ENCODE results near the gene DCXR. TPM values are rescaled to one million over a fixed set of nuclear protein-coding genes. Genes with fewer than 3 reads are reported as not detected.
A peak's percentile ranks its signal among the peaks of the same experiment; 100 is the strongest.

DCXR gene
- total and polyA plus RNA-seq, 2 of the 13 experiments (the other 11 are each of a cell fraction or from before 2014, with no cell fraction given) = 287 to 311 TPM

DNA sequence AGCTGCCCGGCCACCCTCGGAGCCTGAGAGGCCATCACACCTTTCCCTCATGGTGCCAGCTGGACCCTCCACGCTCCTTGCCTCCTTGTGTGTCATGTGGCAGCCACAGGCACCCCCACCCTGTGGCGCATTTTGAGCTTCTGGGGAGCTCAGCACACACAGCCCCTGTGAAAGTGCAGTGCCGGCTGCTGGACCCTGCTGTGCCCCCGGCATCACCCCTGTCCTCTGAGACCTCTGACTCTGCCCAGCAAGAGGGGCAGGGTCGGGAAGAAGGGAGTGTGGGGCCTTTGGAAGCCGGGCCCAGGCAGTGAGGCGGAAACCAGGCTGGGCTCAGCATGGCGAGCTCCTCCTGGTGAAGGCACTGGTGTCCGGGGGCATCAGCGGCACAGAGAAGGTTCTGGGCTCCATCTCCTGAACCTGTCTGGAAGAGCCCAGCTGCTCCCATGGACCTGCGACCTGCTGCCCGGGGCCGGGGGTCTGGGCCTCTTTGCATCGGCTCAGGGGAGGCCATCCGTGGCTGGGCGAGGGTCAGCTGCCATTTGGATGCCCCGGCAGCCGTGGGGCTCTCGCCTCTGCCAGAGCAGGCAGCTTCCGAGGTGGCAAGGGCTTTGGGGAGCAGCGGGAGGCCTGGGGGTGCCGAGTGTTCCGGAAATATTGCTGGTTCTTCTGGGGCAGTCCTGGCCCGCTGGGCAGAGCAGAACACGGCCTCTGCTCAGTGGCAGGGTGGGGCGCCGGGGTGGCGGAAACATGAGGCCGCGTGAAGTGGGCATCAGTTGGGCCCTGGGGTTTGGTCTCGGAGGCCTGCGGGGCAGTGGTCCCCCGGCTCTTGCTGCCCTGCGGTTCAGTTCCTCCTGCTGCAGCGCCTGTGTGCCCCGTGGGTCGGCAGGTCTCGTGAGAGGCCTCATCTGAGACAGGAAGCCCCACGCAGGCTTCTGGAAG lies 32.7 kb downstream of the DCXR start (continued):
- TF ChIP-seq ZNF672 (CRISPR knock-in tag; IDR thresholded peaks at IDR 0.05) (no peak), PCBP1 (IDR thresholded peaks at IDR 0.05; ENCODE audit: borderline replicate concordance, low read depth, low read length) (peak; percentile 62; the same call in 1 of the 2 replicates), RBM22 (optimal IDR thresholded peaks at IDR 0.05; ENCODE audit: low read length) (peak; percentile 80), NR2F2 (IDR thresholded peaks at IDR 0.05; ENCODE audit: borderline replicate concordance, low read depth) (no peak), NKX3-1 (CRISPR knock-in tag; IDR thresholded peaks at IDR 0.05) (no peak), PAF1 (CRISPR knock-in tag; IDR thresholded peaks at IDR 0.05) (0 out of 2 replicates have a peak, but pooled peaks have one; percentile 49), MED8 (CRISPR knock-in tag; IDR thresholded peaks at IDR 0.05; ENCODE audit: insufficient replicate concordance) (no peak), ZNF589 (CRISPR knock-in tag; conservative IDR thresholded peaks at IDR 0.05) (0 out of 2 replicates have a peak, but pooled peaks have one; percentile 1), AHR (CRISPR knock-in tag; IDR thresholded peaks at IDR 0.05) (peak; percentile 16; the same call in 1 of the 2 replicates), ZNF788 (CRISPR knock-in tag; IDR thresholded peaks at IDR 0.05; ENCODE audit: borderline replicate concordance) (no peak), HNRNPL (IDR thresholded peaks at IDR 0.05; ENCODE audit: low read depth, low read length) (peak; percentile 84; the same call in 1 of the 2 replicates), SMYD3 (CRISPR knock-in tag; IDR thresholded peaks at IDR 0.05) (no peak), ZNF83 (CRISPR knock-in tag; IDR thresholded peaks at IDR 0.05; ENCODE audit: borderline replicate concordance) (no peak), TP53 (CRISPR knock-in tag; conservative IDR thresholded peaks at IDR 0.05) (0 out of 2 replicates have a peak, but pooled peaks have one; percentile 33), ISL2 (CRISPR knock-in tag; IDR thresholded peaks at IDR 0.05) (peak; percentile 34; the same call in 1 of the 2 replicates), ZSCAN21 (CRISPR knock-in tag; IDR thresholded peaks at IDR 0.05; ENCODE audit: borderline replicate concordance) (no peak; the same call in 1 of the 2 replicates), ZNF766 (CRISPR knock-in tag; IDR thresholded peaks at IDR 0.05; ENCODE audit: borderline replicate concordance) (no peak), ZNF577 (CRISPR knock-in tag; IDR thresholded peaks at IDR 0.05; ENCODE audit: borderline replicate concordance, low read depth) (no peak), ZNF615 (CRISPR knock-in tag; IDR thresholded peaks at IDR 0.05; ENCODE audit: borderline replicate concordance) (no peak), ZNF44 (CRISPR knock-in tag; IDR thresholded peaks at IDR 0.05) (no peak)
- TF ChIP-seq, protein P1, sequence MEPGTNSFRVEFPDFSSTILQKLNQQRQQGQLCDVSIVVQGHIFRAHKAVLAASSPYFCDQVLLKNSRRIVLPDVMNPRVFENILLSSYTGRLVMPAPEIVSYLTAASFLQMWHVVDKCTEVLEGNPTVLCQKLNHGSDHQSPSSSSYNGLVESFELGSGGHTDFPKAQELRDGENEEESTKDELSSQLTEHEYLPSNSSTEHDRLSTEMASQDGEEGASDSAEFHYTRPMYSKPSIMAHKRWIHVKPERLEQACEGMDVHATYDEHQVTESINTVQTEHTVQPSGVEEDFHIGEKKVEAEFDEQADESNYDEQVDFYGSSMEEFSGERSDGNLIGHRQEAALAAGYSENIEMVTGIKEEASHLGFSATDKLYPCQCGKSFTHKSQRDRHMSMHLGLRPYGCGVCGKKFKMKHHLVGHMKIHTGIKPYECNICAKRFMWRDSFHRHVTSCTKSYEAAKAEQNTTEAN (CRISPR knock-in tag; conservative IDR thresholded peaks at IDR 0.05) = no peak
- TF ChIP-seq, protein P2, sequence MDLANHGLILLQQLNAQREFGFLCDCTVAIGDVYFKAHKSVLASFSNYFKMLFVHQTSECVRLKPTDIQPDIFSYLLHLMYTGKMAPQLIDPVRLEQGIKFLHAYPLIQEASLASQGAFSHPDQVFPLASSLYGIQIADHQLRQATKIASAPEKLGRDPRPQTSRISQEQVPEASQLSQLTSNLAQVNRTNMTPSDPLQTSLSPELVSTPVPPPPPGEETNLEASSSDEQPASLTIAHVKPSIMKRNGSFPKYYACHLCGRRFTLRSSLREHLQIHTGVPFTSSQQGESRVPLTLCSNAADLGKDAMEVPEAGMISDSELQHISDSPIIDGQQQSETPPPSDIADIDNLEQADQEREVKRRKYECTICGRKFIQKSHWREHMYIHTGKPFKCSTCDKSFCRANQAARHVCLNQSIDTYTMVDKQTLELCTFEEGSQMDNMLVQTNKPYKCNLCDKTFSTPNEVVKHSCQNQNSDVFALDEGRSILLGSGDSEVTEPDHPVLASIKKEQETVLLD (CRISPR knock-in tag; IDR thresholded peaks at IDR 0.05; ENCODE audit: low read depth) = 0 out of 2 replicates have a peak, but pooled peaks have one; percentile 7
- TF ChIP-seq, protein P3, sequence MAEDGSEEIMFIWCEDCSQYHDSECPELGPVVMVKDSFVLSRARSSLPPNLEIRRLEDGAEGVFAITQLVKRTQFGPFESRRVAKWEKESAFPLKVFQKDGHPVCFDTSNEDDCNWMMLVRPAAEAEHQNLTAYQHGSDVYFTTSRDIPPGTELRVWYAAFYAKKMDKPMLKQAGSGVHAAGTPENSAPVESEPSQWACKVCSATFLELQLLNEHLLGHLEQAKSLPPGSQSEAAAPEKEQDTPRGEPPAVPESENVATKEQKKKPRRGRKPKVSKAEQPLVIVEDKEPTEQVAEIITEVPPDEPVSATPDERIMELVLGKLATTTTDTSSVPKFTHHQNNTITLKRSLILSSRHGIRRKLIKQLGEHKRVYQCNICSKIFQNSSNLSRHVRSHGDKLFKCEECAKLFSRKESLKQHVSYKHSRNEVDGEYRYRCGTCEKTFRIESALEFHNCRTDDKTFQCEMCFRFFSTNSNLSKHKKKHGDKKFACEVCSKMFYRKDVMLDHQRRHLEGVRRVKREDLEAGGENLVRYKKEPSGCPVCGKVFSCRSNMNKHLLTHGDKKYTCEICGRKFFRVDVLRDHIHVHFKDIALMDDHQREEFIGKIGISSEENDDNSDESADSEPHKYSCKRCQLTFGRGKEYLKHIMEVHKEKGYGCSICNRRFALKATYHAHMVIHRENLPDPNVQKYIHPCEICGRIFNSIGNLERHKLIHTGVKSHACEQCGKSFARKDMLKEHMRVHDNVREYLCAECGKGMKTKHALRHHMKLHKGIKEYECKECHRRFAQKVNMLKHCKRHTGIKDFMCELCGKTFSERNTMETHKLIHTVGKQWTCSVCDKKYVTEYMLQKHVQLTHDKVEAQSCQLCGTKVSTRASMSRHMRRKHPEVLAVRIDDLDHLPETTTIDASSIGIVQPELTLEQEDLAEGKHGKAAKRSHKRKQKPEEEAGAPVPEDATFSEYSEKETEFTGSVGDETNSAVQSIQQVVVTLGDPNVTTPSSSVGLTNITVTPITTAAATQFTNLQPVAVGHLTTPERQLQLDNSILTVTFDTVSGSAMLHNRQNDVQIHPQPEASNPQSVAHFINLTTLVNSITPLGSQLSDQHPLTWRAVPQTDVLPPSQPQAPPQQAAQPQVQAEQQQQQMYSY (CRISPR knock-in tag; IDR thresholded peaks at IDR 0.05) = no peak
